Activated CD4-positive, alpha-beta T cell treated with anti-CD3 and anti-CD28 coated beads for 24 hours (primary cell): ENCODE data around the gene TEX11.

Experiments used
- DNase-seq, 2 donors: peaks; one replicate each; pipeline ENCODE4 v3.0.0-alpha.2; 2020; ENCODE audit warnings: low read depth in 2 of 2

The TEX11 gene

DNA sequence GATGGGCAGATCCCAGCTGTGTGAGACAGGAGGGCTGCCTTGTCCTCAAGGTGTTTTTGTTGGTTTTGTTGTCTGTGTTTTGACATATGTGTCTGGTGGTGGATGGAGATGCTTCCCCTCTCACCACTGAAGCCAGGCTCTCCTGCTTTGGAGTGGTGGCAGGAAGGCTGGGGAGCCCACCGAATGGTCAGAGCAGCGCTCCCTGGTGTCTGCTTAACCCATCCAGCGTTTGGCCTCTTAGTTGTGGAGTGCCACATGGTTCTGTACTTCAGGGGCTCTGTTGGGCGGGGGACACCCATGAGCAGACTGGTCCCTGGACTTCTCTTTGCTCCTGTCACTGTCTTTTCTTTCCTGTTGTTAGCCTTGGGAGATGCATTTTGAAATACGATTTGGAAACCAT, 412.0 kb downstream of the TEX11 start:
- no peak for DNase-seq

DNA sequence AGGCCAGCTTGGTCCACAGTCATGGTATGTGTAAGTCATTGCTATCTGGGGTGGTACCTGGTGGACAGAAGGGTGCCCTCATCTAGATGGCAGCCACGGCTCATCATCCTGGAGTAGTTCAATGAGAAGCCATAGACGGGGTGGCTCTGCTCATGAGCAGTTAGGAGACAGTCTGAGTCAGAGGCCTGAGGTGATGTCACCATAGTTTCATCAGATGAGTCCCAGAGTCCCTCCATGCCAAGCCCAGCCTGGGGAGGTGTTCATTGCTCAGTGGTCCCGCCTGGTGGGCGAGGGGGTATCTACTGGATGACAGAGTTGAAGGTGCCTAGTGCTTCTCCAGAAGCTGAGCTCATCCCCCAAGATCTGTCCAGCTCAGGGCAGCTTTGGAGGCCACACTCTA, 414.1 kb downstream of the TEX11 start:
- no peak for DNase-seq

DNA sequence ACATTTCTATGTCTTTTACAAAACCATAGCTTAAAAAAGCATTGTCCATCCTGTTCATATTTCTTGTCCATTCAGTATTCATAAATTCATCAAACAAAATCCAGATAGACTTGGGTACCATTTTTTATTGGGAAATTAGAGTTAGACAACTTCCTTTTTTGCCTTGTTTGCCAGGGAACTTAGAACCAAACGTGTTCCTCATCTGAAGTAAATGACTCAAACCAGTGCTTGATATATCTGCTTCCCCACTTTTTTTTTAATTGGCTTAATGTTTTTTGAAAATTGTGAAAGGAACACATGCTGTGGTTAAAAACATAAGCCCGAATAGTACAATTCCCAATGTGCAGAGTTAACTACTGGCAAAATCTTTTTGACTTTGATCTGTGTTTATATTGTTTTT, 419.7 kb downstream of the TEX11 start:
- no peak for DNase-seq

DNA sequence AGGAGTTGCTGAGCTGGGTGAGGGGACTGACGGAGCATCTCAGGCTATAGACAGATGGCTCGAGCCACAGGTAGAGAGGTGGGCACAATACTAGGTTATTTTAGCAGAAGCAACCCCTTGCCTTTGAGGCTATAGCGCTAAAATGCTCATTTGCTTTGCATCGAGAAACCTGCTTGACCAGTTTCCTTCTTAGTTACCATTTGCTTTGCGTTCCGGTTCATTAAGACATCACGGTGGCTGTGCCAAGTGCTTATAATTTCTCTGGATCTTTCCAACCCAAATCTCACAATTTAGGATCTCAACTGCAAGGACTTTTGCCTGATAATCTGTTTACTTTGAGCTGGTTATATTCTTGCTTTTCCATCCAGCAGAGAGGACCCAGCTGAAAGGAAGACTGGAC, 423.0 kb downstream of the TEX11 start:
- DNase-seq: no peak

DNA sequence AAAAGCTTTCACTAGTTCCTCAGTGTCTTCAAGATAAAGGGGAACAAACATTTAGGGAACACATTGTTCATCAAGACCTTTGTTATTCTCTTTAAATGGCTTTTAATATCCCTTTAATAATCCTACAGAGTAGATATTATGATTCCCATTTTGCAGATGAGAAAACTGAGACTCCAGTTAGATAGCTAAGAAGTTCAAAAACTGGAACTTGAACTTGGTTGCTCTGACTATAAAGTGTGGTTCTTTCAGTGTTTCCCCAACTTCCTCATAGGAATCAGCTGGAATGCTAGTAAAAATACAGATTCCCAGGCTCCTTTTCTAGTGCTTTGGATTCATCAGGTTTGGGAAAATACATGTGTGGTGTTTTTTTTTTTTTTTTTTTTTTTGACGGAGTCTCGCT, 426.2 kb downstream of the TEX11 start:
- DNase-seq: no peak

DNA sequence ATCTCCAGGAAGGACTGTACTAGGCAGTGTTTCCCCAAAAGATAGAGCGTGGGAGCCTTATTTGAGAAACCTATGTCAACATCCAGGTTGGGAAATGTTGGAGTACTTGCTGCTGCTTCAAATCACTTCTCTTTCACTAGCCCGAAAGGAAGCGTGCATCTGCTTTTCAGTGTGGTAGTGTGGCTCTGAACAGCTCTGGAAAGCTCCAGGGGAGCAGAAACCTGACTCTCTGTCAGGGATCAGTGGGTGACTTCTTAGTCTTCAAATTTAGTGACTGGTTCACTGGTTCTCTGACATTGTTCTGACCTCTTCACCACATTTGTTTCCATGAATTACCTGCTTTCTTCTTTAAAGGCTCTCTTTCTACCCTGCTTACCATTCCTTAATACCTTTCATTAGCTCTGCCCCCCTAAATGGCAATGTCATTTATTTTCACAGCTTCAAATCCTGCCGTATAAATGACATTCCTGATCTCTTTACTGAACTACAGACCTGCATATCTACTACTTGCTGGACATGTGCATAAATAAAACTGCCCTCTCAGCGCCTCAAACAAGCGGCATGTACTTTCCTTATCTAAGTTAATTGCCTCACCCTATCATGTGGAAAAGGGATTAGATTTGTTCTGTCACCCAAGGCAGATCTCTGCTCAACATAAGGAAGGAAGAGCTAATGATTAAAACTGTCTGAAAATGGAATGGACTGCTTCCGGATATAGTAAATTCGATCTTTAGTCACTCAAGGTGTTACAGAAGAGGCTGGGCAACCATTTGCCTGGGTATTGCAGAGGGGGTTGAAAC, 426.8 kb downstream of the TEX11 start:
- DNase-seq: no peak

DNA sequence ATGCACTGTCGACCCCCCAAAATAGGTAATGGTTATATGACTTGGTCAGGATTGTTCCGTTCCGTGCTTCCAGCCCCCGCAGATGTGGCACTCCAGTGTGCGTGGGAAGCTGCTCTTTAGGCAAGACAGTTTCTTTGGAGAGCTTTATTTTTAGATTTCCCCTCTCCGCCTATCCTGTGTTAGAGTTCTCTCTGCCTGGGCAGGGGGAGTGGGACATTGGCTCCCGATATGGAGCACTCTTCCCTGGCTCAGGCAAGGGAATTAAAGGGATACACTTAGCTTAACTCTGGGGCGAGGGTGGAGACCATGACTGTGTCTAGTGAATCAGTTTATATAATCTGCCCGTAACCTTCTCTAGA, 427.9 kb downstream of the TEX11 start:
- no peak for DNase-seq

DNA sequence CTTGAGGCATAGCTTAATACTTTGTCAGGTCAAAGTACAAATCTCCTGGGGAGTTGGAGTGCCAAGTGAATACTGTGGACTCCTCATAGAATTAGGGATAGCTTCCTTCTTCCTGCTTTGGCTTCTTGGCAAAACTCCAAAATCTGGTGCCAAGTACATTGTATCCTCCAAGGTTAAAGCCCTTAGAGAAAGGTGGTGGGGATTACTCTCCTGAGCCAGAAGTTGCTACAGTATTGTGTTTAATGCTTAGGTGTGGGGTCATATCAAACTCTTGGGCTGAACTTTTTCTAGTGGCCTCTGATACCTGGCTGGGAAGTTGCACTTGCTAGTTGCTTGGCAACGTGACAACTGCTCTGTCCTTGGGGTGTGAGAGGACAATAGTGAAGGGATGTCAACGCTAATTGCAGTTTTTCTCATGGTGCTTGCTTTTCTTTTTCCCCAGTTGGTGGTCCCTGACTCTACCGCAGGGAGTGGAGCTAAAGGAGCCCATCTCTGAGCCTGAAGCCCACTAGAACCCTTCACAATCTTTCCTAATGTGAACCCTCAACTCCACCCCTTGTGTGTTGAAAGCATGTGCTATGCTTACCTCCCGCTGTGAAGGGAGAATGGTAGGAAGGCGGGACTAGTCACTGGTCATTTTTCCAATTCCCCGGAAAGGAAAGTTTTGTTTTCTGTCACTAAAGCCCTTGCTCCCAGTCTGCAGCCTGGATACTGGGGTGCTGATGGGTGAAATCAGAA, 428.4 kb downstream of the TEX11 start:
- no peak for DNase-seq

DNA sequence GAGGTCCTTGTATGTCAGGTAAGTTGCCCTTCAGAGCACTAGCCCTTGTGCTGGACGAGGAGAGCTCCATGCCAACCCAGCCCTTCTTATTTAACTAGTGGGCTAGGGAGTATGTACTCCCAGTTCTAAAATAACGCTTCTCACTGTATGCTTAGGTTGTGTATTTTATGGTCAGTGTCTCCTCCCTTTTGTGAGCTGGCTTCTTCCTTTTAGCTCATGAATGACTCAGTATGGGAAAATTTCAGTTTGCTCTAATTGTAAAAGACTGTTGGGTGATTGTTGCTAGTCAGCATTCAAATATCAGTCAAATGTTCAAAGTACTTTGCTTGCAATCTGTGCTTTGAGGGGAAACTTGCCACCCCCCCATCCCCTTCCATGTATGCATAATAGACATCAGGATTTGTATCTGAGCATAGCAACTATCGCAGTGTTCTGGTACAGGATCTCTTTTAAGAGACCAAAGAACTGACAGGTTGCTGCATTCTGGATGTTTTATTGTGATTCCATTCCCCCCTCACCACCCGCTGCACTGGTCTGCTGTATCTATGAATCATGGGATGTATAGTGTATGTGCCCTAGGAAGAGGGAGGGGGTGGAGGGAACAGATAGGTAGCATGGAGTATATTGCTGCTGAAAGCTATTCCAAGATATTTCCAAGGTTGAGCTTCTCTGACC, 429.1 kb downstream of the TEX11 start:
- no peak for DNase-seq
